ENCODE measurements around the gene CPNE8.

DNA sequence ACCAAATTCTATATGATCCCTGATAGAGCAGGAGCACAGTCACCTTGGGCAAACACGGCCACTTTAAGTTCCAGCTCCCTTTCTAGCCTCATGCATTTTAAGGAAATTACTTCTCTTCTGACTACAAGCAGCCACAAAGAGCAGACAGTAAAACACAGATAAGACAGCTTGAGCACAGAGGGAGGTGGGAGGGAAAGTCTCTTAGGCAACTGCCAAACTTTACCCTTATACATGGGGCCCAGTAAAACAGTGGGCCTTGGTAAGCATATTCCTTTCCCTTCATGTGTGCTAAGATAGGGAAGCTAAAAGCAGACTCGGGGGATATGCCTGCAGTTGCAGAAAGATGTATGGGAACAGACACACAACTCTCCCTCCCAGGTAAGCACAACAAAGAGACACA, 235.9 kb downstream of the CPNE8 start:
- no peak for TF ChIP-seq POLR2AphosphoS5 (IDR thresholded peaks at IDR 0.05)
- TF ChIP-seq, protein P1, sequence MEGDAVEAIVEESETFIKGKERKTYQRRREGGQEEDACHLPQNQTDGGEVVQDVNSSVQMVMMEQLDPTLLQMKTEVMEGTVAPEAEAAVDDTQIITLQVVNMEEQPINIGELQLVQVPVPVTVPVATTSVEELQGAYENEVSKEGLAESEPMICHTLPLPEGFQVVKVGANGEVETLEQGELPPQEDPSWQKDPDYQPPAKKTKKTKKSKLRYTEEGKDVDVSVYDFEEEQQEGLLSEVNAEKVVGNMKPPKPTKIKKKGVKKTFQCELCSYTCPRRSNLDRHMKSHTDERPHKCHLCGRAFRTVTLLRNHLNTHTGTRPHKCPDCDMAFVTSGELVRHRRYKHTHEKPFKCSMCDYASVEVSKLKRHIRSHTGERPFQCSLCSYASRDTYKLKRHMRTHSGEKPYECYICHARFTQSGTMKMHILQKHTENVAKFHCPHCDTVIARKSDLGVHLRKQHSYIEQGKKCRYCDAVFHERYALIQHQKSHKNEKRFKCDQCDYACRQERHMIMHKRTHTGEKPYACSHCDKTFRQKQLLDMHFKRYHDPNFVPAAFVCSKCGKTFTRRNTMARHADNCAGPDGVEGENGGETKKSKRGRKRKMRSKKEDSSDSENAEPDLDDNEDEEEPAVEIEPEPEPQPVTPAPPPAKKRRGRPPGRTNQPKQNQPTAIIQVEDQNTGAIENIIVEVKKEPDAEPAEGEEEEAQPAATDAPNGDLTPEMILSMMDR (IDR thresholded peaks at IDR 0.05): no peak

All from sigmoid colon (tissue), 4 donors.